ENCODE results near the gene MFSD11. TPM values are rescaled to one million over a fixed set of nuclear protein-coding genes. Genes with fewer than 3 reads are reported as not detected.

The MFSD11 gene
- total RNA-seq, 1 experiment from 2014 or later, result 24.9 TPM

DNA sequence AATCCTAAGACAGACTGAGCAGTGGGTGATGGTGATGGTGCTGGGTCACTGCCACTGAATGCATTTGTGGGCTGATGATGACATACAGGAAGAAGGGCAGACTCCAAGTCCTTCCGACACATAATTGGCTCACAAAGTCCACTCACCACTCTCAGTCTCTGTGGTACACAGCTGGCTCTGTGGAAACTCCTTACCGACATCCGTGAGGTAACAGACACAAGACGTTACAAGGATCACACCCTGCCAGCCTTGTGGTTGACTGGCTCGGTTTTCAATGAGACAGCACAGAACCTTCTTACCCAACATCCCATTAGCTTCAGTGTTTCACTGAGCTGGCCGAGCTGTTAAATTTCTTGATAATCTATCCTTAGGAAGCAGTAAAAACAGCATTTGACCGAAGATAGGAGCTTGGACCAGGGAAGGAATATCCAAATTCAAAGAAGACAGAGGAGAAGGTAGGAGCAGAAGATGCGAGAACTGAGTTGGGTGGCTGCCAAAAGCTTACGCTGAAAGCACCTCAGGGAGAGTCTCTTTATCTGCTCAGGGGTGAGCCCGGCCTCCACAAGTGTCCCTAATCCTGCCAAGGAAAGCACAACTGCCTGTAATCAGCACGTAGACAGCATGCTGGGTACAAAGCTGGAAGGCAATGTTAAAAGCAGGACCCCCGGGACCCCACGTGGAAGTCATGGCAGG, 21.6 kb upstream of the MFSD11 start (continued):
- TF ChIP-seq SP1 (IDR thresholded peaks at IDR 0.05; ENCODE audit: low read depth), result no peak
- TF ChIP-seq ZNF274 (IDR thresholded peaks at IDR 0.05; ENCODE audit: low read depth, low read length), result no peak
- no peak for TF ChIP-seq POLR2A (IDR thresholded peaks at IDR 0.05; ENCODE audit: borderline replicate concordance, extremely low read depth, insufficient read depth, insufficient read length)
- TF ChIP-seq ELF1 (IDR thresholded peaks at IDR 0.05; ENCODE audit: borderline replicate concordance, low read depth), result no peak

DNA sequence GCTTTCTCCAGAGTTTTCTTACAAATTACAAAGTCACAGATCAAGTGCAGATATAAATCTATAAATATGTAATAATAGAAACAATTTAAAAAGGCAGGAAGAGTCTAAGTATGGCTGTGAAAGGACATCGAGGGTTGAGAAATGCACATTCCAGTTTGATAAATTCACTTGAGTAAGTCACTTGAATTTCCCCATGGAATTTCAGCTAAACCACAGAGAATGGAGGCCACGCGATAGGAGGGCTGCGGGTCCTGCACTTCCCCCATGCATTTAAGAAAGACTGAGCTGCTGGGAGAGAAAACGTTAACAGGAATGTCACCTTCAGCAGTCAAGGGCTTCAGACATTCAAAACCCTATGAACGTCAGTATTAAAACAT, 21.1 kb upstream of the MFSD11 start:
- Histone ChIP-seq H3K4me3 (replicated peaks in 1 of 2; ENCODE audit: low read depth in 1 of 2, low read length in 2 of 2) (no peak overlapping the region), H4K20me1 (ENCODE audit: insufficient read depth) (peaks cover 4% of the 10 kb centered on the region; the same call in 1 of the 2 replicates), H3K9me3 (ENCODE audit: control insufficient read depth in 1 of 2, insufficient read depth in 1 of 2, low read depth in 1 of 2, low read length in 2 of 2) (no peaks in the 10 kb centered on the region), H3K4me1 (ENCODE audit: control insufficient read depth in 1 of 2, insufficient read depth in 2 of 2, low read length in 2 of 2) (peaks cover under 1 to 1% of the 10 kb centered on the region in 2 experiments; a peak in 3 of 4 replicates), H3K27ac (ENCODE audit: low read depth, low read length) (no peak overlapping the region), H3K4me2 (ENCODE audit: low read length) (no peak overlapping the region), H2AFZ (ENCODE audit: low read depth, low read length, poor library complexity, severe bottlenecking) (no peak overlapping the region), H3K9me2 (ENCODE audit: insufficient read depth) (no peaks in the 10 kb centered on the region), H3K27me3 (ENCODE audit: insufficient read depth, low read length) (no peaks in the 10 kb centered on the region), H3K9ac (ENCODE audit: low read length) (no peak overlapping the region), H3K36me3 (ENCODE audit: control insufficient read depth in 1 of 2, insufficient read depth in 2 of 2, low read length in 2 of 2) (peaks cover 60 to 73% of the 10 kb centered on the region in 2 experiments), H3K79me2 (ENCODE audit: insufficient read depth, low read length) (peaks cover 38% of the 10 kb centered on the region)
- DNase-seq (ENCODE audit: low read depth, low spot score), result no peak
- ATAC-seq, result no peak
- POLR2A ChIA-PET, result interaction anchor here (2.9 kb wide), 1 partner anchor 10 kb away, joined by 8 read pairs; the partner anchor contains the start of genes JMJD6 and METTL23
- intact Hi-C loops (cut with micrococcal nuclease), result no loop called here
- RAD21 ChIA-PET (ENCODE audit: low non-redundant PET in 1 of 2, low total read pairs in 2 of 2, uncharacterized antibody in 2 of 2, unreplicated experiment in 2 of 2), result no interaction called here
- BruUV-seq (replicated peaks), result no TSS peak
- CTCF ChIA-PET, result interaction anchor here (0.9 to 2.5 kb wide), 4 partner anchors 11 to 193 kb away, joined by 3 to 9 read pairs (median 6); no protein-coding TSS in a partner anchor
- TF ChIP-seq TCF7L2 (IDR thresholded peaks at IDR 0.05; ENCODE audit: borderline replicate concordance, extremely low read depth, insufficient read depth, insufficient read length) (no peak), YY1 (IDR thresholded peaks at IDR 0.05; ENCODE audit: extremely low read depth, insufficient replicate concordance, low read depth, low read length) (no peak), SRF (IDR thresholded peaks at IDR 0.05; ENCODE audit: low read depth) (no peak), EGR1 (IDR thresholded peaks at IDR 0.05; ENCODE audit: low read depth) (no peak), SIN3A (IDR thresholded peaks at IDR 0.05; ENCODE audit: low read depth) (no peak), EZH2phosphoT487 (IDR thresholded peaks at IDR 0.05; ENCODE audit: borderline replicate concordance) (no peak), EZH2 (IDR thresholded peaks at IDR 0.05) (no peak), SP1 (IDR thresholded peaks at IDR 0.05; ENCODE audit: low read depth) (no peak), POLR2A (IDR thresholded peaks at IDR 0.05; ENCODE audit: borderline replicate concordance, extremely low read depth, insufficient read depth, insufficient read length) (no peak), ZNF274 (IDR thresholded peaks at IDR 0.05; ENCODE audit: low read depth, low read length) (no peak), ELF1 (IDR thresholded peaks at IDR 0.05; ENCODE audit: borderline replicate concordance, low read depth) (no peak), ZFX (IDR thresholded peaks at IDR 0.05) (no peak), POLR2AphosphoS5 (IDR thresholded peaks at IDR 0.05; ENCODE audit: low read depth, low read length) (no peak)
- TF ChIP-seq, protein P1, sequence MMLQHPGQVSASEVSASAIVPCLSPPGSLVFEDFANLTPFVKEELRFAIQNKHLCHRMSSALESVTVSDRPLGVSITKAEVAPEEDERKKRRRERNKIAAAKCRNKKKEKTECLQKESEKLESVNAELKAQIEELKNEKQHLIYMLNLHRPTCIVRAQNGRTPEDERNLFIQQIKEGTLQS (IDR thresholded peaks at IDR 0.05), result no peak
- TF ChIP-seq, protein P2, sequence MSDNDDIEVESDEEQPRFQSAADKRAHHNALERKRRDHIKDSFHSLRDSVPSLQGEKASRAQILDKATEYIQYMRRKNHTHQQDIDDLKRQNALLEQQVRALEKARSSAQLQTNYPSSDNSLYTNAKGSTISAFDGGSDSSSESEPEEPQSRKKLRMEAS (IDR thresholded peaks at IDR 0.05), result no peak
- TF ChIP-seq, protein P3, sequence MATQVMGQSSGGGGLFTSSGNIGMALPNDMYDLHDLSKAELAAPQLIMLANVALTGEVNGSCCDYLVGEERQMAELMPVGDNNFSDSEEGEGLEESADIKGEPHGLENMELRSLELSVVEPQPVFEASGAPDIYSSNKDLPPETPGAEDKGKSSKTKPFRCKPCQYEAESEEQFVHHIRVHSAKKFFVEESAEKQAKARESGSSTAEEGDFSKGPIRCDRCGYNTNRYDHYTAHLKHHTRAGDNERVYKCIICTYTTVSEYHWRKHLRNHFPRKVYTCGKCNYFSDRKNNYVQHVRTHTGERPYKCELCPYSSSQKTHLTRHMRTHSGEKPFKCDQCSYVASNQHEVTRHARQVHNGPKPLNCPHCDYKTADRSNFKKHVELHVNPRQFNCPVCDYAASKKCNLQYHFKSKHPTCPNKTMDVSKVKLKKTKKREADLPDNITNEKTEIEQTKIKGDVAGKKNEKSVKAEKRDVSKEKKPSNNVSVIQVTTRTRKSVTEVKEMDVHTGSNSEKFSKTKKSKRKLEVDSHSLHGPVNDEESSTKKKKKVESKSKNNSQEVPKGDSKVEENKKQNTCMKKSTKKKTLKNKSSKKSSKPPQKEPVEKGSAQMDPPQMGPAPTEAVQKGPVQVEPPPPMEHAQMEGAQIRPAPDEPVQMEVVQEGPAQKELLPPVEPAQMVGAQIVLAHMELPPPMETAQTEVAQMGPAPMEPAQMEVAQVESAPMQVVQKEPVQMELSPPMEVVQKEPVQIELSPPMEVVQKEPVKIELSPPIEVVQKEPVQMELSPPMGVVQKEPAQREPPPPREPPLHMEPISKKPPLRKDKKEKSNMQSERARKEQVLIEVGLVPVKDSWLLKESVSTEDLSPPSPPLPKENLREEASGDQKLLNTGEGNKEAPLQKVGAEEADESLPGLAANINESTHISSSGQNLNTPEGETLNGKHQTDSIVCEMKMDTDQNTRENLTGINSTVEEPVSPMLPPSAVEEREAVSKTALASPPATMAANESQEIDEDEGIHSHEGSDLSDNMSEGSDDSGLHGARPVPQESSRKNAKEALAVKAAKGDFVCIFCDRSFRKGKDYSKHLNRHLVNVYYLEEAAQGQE (IDR thresholded peaks at IDR 0.05; ENCODE audit: low read depth), result no peak

Measured in HCT116 (cell line).